ENCODE measurements around the gene SLC13A5. TPM values are rescaled to one million over a fixed set of nuclear protein-coding genes. Genes with fewer than 3 reads are reported as not detected.

SLC13A5 gene
- total RNA-seq, 1 donor from 2014 or later, result 0.54 TPM

DNA sequence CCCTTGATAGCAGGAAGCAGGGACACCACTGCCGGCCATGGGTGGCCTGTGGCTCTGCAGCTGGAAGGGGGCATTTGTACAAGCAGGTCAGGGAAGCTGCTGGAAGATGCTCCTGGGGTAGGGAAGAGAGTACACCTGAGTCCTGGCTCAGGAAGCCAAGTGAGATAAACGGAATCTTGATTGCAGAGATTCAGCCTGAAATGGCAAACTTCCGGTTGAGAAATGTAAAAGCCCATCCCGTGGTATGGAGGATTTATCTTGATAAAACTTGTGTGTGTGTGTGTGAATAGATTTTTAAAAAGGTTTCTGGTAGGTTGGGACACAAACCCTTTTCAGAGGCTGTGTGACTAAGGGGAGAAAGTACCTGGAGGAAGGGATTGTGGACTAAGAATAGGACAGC, 32.0 kb downstream of the SLC13A5 start:
- Mint-ChIP-seq H3K36me3 (ENCODE audit: low read depth) (no peaks in the 10 kb centered on the region), H3K27ac (ENCODE audit: unreplicated experiment) (no peak overlapping the region), H3K4me3 (no peak overlapping the region), H3K4me1 (no peaks in the 10 kb centered on the region), H3K9me3 (peaks cover 2% of the 10 kb centered on the region), H3K27me3 (ENCODE audit: low read depth) (peaks cover 31% of the 10 kb centered on the region)
- no peak for DNase-seq (ENCODE audit: low read depth, low spot score)
- TF ChIP-seq, protein P1, sequence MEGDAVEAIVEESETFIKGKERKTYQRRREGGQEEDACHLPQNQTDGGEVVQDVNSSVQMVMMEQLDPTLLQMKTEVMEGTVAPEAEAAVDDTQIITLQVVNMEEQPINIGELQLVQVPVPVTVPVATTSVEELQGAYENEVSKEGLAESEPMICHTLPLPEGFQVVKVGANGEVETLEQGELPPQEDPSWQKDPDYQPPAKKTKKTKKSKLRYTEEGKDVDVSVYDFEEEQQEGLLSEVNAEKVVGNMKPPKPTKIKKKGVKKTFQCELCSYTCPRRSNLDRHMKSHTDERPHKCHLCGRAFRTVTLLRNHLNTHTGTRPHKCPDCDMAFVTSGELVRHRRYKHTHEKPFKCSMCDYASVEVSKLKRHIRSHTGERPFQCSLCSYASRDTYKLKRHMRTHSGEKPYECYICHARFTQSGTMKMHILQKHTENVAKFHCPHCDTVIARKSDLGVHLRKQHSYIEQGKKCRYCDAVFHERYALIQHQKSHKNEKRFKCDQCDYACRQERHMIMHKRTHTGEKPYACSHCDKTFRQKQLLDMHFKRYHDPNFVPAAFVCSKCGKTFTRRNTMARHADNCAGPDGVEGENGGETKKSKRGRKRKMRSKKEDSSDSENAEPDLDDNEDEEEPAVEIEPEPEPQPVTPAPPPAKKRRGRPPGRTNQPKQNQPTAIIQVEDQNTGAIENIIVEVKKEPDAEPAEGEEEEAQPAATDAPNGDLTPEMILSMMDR (conservative IDR thresholded peaks at IDR 0.05), result no peak

DNA sequence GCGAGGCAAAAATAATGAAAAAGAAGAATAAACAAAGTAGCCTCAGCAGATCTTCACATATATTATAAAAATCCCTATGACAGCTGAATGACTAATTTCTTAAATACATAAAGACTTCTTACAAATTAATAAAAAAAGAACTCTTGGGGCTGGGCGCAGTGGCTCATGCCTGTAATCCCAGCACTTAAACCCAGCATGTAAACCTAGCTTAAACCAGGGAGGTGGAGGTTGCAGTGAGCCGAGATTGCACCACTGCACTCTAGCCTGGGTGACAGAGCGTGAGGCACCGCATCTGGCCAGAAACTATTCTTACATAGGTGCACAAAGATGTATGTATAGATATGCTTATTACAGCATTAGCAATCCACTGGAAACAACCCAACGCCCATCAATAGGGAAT, 33.9 kb downstream of the SLC13A5 start:
- no peak for DNase-seq (ENCODE audit: low read depth, low spot score)
- H3K4me1 Mint-ChIP-seq, result no peaks in the 10 kb centered on the region
- H3K9me3 Mint-ChIP-seq, result peaks cover 2% of the 10 kb centered on the region
- no peak overlapping the region for H3K27ac Mint-ChIP-seq (ENCODE audit: unreplicated experiment)
- H3K4me3 Mint-ChIP-seq, result no peak overlapping the region
- TF ChIP-seq, protein P1 (conservative IDR thresholded peaks at IDR 0.05), result no peak
- H3K36me3 Mint-ChIP-seq (ENCODE audit: low read depth), result no peaks in the 10 kb centered on the region
- peaks cover 23% of the 10 kb centered on the region for H3K27me3 Mint-ChIP-seq (ENCODE audit: low read depth)

DNA sequence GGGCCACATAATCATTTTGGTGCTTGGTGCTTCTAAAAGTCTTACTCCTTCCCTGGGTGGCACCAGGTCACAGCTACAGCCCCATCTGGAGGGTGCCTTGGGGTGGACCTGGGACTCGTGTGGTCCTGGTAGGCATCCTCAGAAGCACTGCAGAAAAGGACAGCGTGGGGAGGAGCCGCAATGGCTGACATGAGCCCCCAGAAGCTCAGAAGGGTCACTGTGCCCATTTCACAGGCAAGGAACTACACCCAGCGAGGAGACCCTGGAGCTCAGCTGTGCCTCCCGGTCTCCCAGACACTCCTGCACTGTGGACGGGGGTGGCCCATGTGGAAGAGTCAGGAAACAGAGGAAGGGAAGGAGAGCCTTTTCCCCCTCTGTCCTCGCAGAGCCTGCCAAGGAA, 35.2 kb downstream of the SLC13A5 start:
- Mint-ChIP-seq H3K36me3 (ENCODE audit: low read depth) (no peaks in the 10 kb centered on the region), H3K4me3 (no peak overlapping the region), H3K9me3 (peaks cover 2% of the 10 kb centered on the region), H3K4me1 (no peaks in the 10 kb centered on the region), H3K27me3 (ENCODE audit: low read depth) (peaks cover 21% of the 10 kb centered on the region), H3K27ac (ENCODE audit: unreplicated experiment) (no peak overlapping the region)
- TF ChIP-seq, protein P1 (conservative IDR thresholded peaks at IDR 0.05), result no peak
- no peak for DNase-seq (ENCODE audit: low read depth, low spot score)

GRCh38 chr17:6677158-6677831, 35.9 kb downstream of the SLC13A5 start:
- no peak for DNase-seq (ENCODE audit: low read depth, low spot score)
- no peaks in the 10 kb centered on the region for H3K9me3 Mint-ChIP-seq
- no peak overlapping the region for H3K27ac Mint-ChIP-seq (ENCODE audit: unreplicated experiment)
- TF ChIP-seq, protein P1 (conservative IDR thresholded peaks at IDR 0.05), result no peak
- no peak overlapping the region for H3K4me3 Mint-ChIP-seq
- H3K27me3 Mint-ChIP-seq (ENCODE audit: low read depth), result peaks cover 21% of the 10 kb centered on the region
- H3K4me1 Mint-ChIP-seq, result no peaks in the 10 kb centered on the region
- no peaks in the 10 kb centered on the region for H3K36me3 Mint-ChIP-seq (ENCODE audit: low read depth)

DNA sequence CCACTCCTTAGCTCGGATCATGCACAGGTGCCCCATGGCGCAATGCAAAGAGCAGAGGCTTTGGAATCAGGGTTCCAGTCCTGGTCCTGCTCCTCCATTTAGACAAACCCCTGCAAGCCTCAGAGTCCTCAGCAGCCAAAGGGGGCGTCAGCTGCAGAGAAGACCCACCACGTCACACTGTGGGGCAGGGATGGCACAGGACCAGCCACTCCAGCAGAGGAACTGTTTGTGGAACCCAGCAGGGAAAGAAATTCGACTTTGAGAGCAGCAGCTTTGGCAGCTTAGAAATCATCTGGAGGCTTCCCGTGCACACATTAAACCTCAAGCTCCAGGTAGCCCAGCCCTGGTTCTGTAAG, 36.4 kb downstream of the SLC13A5 start:
- no peak for DNase-seq (ENCODE audit: low read depth, low spot score)
- H3K27me3 Mint-ChIP-seq (ENCODE audit: low read depth), result peaks cover 21% of the 10 kb centered on the region

More for the DNA sequence above, 36.4 kb downstream of the SLC13A5 start:
- Mint-ChIP-seq H3K9me3 (no peaks in the 10 kb centered on the region), H3K27ac (ENCODE audit: unreplicated experiment) (no peak overlapping the region), H3K4me1 (no peaks in the 10 kb centered on the region), H3K36me3 (ENCODE audit: low read depth) (no peaks in the 10 kb centered on the region), H3K4me3 (no peak overlapping the region)
- TF ChIP-seq, protein P1 (conservative IDR thresholded peaks at IDR 0.05), result no peak
